Neural cell (in vitro differentiated cells): ENCODE results near the gene RNLS.

Experiments used
- CTCF ChIP-seq: fragments of 450-650 bp; IDR thresholded peaks from 2 replicates; pipeline ENCODE4 v1.5.1; 2014; ENCODE audit warnings: antibody characterized with exemption, mild to moderate bottlenecking, moderate library complexity; ENCODE audit not compliant: poor library complexity, severe bottlenecking
- EP300 ChIP-seq: fragments of 450-650 bp; conservative IDR thresholded peaks from 2 replicates; pipeline ENCODE4 v1.6.1; 2014; ENCODE audit warnings: antibody characterized with exemption, mild to moderate bottlenecking, moderate library complexity; ENCODE audit not compliant: poor library complexity, severe bottlenecking
- EZH2 ChIP-seq: fragments of 200-600, 300-800 bp; shearing (Covaris generic), sonication (generic); IDR thresholded peaks from 2 replicates; pipeline ENCODE4 v1.6.1; 2014; ENCODE audit warnings: antibody characterized with exemption, low read length, borderline replicate concordance, mild to moderate bottlenecking; ENCODE audit not compliant: insufficient read depth, poor library complexity, severe bottlenecking
- MXI1 ChIP-seq: fragments of 450-650 bp; conservative IDR thresholded peaks from 2 replicates; pipeline ENCODE4 v1.6.1; 2014; ENCODE audit warnings: antibody characterized with exemption, mild to moderate bottlenecking; ENCODE audit not compliant: poor library complexity, severe bottlenecking
- RAD21 ChIP-seq: fragments of 450-650 bp; conservative IDR thresholded peaks from 2 replicates; pipeline ENCODE4 v1.6.1; 2014; ENCODE audit warnings: antibody characterized with exemption, mild to moderate bottlenecking, moderate library complexity
- REST ChIP-seq: IDR thresholded peaks from 2 replicates; pipeline ENCODE4 v1.6.1; 2012; ENCODE audit warnings: borderline replicate concordance
- TAF1 ChIP-seq: IDR thresholded peaks from 2 replicates; pipeline ENCODE4 v1.6.1; 2012; ENCODE audit warnings: low read depth

GRCh38 chr10:88463811-88464210, 119.3 kb downstream of the RNLS start:
- TF ChIP-seq CTCF (no peak), REST (no peak), TAF1 (no peak), EP300 (no peak), RAD21 (no peak), MXI1 (no peak), EZH2 (no peak)
